AG10803 (cell line): ENCODE measurements around the gene IL18BP.

Source experiments
- DNase-seq: peaks from one replicate; pipeline ENCODE4 v3.0.0; 2010; ENCODE audit warnings: low read depth
- H3K4me3 ChIP-seq: 2 replicates; pipeline ENCODE4 v1.5.1; 2011; ENCODE audit warnings: mild to moderate bottlenecking, low read length, control low read depth
- TF ChIP-seq, protein P1 (sequence below): conservative IDR thresholded peaks from 2 replicates; pipeline ENCODE4 v1.5.1; 2011; ENCODE audit warnings: mild to moderate bottlenecking, low read length, control low read depth, inconsistent platforms

IL18BP gene

DNA sequence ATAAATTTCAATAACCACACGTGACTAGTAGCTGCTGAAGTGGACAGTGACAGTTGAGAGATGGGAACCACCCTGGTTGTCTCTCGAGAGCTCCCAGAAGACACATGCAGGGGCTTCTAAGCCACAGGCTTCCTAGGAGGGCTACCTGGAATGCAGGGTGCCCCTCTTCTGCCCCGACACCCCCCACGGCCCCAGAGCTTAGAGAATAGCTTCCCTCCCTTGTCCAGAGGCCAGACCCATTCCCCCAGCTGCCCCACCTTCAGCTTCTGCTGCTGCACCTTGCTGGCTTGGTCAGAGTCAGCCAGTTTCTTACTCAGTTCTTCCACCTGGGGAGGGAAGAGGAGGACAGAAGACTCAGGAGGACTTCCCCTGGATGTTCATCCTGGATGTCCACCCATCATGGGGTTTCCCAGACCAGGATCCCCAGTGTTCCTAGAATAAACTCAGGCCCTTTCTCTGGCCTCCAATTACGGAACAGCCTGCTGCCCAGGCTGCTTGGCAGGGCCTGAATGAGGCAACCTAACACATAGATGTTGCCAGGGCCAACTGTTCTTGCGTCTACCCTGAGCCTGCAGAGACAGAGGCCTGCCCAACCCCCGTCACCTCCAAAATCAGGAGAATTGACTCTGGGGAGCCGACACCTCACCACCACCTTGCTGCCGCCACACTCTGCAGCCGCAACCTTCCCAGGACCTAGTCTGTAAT lies 12.0 kb downstream of the IL18BP start:
- no peak for DNase-seq
- TF ChIP-seq, protein P1, sequence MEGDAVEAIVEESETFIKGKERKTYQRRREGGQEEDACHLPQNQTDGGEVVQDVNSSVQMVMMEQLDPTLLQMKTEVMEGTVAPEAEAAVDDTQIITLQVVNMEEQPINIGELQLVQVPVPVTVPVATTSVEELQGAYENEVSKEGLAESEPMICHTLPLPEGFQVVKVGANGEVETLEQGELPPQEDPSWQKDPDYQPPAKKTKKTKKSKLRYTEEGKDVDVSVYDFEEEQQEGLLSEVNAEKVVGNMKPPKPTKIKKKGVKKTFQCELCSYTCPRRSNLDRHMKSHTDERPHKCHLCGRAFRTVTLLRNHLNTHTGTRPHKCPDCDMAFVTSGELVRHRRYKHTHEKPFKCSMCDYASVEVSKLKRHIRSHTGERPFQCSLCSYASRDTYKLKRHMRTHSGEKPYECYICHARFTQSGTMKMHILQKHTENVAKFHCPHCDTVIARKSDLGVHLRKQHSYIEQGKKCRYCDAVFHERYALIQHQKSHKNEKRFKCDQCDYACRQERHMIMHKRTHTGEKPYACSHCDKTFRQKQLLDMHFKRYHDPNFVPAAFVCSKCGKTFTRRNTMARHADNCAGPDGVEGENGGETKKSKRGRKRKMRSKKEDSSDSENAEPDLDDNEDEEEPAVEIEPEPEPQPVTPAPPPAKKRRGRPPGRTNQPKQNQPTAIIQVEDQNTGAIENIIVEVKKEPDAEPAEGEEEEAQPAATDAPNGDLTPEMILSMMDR, result no peak
- H3K4me3 ChIP-seq, result no peak overlapping the region

DNA sequence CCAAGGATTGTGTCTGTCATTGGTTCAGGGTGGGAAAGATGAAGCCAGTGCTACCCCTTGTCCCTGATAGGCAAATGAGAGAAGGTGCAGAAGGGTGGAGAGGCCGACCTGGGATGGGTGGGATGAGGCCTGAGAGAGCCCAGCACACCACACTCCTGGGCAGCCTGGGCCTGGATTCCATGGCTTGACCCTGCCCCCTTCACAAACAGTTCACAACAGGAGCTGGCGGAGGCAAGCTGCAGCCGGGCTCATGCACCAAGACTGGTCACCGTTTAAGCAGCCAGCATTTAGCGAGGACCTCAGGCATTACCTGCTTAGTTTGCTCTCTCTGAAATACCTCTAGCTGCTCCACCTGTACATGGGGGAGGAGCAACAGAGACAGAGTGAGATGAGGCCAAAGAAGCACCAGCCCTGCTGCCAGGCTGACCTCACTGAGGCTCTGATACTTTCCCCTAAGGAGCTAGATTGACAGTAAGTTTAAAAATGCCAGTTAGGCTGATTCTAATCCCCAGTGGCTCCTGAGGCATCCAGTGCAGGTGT lies 13.5 kb downstream of the IL18BP start:
- TF ChIP-seq, protein P1, result no peak
- DNase-seq, result no peak
- H3K4me3 ChIP-seq, result no peak overlapping the region

DNA sequence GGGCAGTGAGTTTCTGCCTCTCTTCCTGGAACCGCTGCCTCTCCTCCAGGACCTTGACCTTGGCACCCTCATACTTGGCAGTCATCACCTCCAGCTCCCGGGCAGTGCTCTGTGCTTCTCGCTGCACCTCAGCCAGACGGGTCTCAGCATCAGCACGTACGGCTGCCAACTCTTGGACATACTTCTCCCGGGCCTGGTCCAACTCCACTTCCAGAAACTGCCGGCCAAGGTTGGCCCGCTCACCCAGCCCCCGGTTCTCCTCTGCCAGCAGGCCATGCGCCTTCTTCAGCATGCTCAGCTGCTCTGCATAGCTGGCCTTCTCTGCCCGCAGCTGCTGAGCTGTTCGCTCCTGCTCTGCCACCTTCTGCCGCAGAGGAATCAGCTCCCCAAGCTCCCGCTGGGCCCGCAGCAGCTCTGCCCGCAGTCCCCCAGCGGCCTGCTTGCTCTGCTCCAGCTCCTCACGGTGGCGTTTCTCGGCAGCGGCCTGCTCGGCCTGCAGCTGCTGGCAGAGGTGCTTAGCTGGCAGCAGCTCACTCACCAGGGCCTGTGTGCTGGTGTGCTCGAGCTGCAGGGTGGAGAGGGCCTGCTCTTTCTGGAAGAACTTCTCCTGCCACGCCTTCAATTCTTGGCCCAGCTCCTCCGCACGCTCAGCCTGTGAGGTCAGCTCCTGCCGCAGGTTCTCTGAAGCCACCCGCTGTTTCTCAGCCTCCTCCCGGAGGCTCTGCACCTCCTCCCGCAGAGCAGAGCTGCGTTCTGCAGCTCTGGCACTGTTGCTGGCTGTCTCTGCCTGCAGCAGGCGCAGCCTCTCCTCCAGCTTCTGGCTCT lies 14.4 kb downstream of the IL18BP start:
- TF ChIP-seq, protein P1, result peak; percentile 28; the same call in 1 of the 2 replicates
- no peak overlapping the region for H3K4me3 ChIP-seq
- DNase-seq, result peak; percentile 92

DNA sequence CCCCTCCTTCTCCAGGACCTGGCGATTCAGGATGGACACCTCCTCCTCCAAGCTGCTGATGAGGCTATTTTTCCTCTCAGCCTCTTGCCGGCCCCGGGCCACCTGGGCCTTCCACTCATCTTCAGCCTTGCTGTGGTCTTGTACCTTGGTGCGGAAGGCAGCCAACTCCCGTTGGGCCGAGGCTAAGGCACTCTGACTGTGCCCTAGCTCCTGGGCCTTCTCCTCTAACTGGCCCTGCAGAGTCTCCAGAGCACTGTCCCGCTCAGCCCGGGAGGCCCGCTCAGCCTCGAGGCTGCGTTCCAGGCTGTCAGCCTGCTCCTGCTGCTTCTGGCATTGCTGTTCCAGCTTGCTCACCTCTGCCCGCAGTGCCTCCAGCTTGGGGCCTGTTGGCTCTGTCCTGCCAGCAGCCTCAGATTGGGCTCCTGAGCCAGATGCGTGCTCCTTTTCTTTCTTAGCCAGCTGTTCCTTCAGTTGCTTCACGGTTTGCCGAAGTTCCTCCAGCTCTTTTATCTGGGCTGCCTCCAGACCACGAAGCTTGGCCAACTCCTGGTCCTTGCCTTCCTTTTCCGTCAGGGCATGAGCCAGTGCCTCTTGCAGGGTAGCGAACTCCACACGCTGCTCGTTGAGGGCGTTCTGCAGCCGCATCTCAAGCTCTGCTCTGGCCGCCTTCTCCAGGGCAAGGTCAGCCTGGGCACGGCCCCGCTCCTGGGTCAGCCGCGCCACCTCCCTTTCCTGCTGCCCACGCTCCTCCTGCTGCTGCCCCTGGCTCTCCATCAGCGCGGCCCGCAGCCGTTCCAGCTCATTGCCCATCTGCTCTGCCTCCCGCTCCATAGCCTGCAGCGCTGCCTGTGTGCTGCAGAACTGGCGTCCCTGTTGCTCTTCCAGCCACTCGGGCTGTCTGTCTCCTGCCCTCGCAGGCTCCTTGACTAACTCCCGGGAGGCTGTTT lies 15.3 kb downstream of the IL18BP start:
- TF ChIP-seq, protein P1, result no peak
- no peak overlapping the region for H3K4me3 ChIP-seq
- peak; percentile 73 for DNase-seq

DNA sequence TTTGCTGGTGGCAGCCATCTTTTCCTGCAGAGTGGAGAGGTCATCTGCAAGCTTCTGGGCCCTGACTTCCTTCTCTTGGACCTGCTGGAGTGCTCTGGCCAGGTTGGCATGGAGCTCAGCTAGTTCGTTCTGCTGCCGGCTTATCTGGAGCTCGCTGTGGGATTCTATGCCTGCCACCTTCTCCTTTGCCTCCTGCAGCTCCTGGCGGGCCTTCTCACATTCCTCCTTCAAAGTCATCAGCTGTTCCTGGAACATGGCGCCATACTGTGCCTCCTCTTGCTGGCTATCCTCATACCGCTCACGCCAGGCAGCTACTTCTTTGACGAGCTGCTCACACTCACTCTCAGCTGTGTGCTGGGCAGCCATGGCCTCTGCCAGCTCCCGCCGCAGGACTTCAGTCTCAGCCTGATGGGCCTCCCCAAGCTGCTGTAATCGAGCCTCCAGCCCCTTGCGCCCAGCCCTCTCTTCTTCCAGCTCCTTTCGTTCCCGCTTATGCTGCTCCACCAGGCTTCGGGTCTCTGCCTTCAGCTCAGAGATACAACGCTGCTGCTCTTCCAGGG lies 16.1 kb downstream of the IL18BP start:
- DNase-seq, result no peak
- TF ChIP-seq, protein P1, result no peak
- H3K4me3 ChIP-seq, result no peak overlapping the region

DNA sequence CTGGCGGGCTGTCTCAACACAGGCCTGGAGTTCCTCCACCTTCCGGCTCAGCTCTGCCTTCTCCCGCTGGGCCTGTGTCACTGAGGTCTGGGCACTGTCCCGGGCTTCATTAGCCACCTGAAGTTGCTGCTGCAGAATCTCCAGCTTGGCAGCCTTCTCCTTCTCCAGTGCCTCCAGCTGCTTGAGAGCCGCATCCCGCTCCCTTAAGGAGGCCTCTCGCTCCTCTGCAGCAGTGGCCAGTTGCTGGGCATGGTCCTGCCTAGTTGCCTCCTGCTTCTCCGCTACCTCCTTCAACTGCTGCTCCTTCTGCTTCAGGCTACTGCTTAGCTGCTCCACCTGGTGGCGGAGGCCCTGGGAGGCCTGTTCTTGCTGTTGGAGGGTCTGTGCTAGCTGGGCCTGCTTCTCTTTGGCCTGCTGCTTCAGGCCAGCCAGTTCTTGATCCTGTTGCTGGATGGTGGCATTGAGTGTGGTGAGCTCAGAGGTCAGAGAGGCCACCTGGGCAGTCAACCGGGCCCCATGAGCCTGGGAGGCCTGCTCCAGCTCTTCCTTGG lies 16.9 kb downstream of the IL18BP start:
- TF ChIP-seq, protein P1, result peak; percentile 42
- no peak for DNase-seq
- no peak overlapping the region for H3K4me3 ChIP-seq
